Skin epidermis (tissue), 12 donors: ENCODE results near the gene ZG16.
"Not testable (repeated sequence)": the region's sequence is repeated elsewhere in the genome, so short reads cannot be mapped to it uniquely, and the experiment has no call there.

Experiments
- H3K27ac ChIP-seq, 21 experiments: fragments of 200-600 bp; sonication (generic) in 11 of 21; one replicate each; pipeline ENCODE4 v1.5.0; 2020; ENCODE audit warnings: mild to moderate bottlenecking in 3 of 21, inconsistent platforms in 2 of 21, moderate library complexity in 2 of 21
- H3K4me3 ChIP-seq, 7 experiments: fragments of 200-600 bp; sonication (generic) in 2 of 7; one replicate each; pipeline ENCODE4 v1.5.0; 2020; ENCODE audit warnings: inconsistent platforms in 2 of 7, mild to moderate bottlenecking in 2 of 7, moderate library complexity in 1 of 7

Gene ZG16

DNA sequence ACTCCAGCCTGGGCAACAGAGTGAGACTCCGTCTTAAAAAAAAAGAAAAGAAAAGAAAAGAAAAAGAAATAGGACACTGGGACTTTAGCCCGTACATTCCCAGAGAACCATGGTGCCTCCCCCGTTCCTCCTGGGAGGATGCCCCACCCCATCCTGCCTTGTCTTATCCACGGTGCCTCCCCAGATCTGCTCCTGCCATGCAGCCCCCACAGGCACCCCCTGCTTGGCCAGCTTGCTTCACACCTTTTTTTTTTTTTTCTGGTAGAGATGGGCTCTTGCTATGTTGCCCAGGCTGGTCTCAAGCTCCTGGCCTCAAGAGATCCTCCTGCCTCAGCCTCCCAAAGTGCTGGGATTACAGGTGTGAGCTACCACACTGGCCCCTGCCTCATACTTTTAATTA is 31.5 kb upstream of the ZG16 start:
- Histone ChIP-seq H3K4me3 (peak overlapping the region in 1 of 7 experiments; percentile 39), H3K27ac (peak overlapping the region in 15 of 21 experiments; percentile 13 to 95 (median 73))

DNA sequence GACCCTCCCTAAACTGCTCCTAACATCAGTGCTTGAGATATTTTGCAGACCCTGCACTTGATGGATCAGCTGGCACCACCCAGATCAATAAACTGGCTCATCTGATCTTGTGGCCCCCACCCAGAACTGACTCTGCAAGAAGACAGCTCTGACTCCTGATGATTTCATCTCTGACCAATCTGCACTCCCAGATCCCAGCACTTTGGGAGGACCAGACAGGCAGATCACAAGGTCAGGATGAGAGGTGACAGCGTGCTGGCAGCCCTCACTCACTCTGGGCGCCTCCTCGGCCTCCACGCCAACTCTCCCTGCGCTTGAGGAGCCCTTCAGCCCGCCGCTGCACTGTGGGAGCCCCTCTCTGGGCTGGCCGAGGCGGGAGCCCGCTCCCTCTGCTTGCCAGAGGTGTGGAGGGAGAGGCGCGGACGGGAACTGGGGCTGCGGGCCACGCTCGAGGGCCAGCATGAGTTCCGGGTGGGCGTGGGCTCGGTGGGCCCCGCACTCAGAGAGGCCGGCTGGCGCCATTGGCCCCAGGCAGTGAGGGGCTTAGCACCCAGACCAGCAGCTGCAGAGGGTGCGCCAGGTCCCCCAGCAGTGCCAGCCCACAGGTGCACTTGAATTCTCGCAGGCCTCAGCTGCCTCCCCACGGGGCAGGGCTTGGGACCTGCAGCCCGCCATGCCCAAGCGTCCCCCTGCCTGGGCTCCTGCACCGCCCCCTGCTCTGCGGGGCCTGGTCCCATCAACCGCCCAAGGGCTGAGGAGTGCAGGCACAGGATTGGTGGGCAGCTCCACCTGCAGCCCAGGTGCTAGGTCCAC is 29.9 kb upstream of the ZG16 start:
- Histone ChIP-seq H3K27ac (peak overlapping the region in 1 of 21 experiments; percentile 3), H3K4me3 (no peak overlapping the region)

DNA sequence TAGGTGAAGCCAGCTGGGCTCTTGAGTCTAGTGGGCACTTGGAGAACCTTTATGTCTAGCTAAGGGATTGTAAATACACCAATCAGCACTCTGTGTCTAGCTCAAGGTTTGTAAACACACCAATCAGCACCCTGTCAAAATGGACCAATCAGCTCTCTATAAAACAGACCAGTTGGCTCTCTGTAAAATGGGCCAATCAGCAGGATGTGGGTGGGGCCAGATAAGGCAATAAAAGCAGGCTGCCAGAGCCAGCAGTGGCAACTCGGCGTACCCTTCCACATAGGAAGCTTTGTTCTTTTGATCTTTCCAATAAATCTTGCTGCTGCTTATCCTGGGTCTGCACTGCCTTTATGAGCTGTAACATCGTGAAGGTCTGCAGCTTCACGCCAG is 29.3 kb upstream of the ZG16 start:
- not testable (repeated sequence) for H3K27ac ChIP-seq

DNA sequence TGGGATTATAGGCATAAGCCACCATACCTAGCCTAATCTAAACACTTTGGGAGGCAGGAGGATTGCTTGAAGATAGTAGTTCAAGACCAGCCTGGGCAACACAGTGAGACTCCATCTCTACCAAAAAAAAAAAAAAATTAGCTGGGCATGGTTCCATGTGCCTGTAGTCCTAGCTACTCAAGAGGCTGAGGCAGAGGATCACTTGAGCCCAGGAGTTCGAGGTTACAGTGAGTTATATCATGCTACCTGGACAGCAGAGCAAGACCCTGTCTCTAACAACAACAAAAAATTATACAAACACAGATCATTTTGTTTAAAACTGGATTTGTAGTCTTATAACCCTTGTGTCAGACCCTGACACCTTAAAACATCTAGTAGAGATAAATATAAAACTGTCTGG is 24.5 kb upstream of the ZG16 start:
- Histone ChIP-seq H3K4me3 (no peak overlapping the region), H3K27ac (no peak overlapping the region)

More for the DNA sequence above, 29.3 kb upstream of the ZG16 start:
- not testable (repeated sequence) for H3K4me3 ChIP-seq

DNA sequence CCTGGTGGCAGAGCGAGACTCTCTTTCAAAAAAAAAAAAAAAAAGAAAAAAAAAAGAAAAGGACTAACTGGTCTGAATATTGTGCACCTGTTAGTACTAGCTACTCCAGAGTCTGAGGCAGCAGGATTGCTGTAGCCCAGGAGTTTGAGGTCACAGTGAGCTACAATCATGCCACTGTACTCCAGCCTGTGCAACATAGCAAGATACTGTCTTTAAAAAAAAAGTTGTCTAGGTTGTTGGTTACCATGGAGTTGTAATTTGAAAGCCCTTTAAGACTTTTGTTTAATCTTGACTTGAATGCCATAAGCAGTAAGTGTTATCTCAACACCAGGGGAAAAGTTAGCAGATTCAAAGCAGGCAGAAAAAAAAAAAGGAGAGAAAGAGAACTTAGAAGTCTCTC is 21.4 kb upstream of the ZG16 start:
- H3K27ac ChIP-seq = no peak overlapping the region
- H3K4me3 ChIP-seq = no peak overlapping the region

DNA sequence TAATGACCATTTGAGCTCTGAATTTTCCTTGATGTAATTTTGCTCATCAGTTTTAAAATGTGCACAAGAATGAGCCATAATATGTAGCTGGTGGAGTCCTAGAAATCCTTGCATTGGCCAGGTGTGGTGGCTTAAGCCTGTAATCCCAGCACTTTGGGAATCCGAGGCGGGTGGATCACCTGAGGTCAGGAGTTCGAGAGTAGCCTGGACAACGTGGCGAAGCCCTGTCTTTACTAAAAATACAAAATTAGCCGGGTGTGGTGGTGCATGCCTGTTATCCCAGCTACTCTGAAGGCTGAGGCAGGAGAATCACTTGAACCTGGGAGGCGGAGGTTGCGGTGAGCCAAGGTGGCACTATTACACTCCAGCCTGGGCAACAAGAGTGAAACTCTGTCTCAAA is 21.0 kb upstream of the ZG16 start:
- H3K4me3 ChIP-seq, H3K27ac ChIP-seq: not testable (repeated sequence)

DNA sequence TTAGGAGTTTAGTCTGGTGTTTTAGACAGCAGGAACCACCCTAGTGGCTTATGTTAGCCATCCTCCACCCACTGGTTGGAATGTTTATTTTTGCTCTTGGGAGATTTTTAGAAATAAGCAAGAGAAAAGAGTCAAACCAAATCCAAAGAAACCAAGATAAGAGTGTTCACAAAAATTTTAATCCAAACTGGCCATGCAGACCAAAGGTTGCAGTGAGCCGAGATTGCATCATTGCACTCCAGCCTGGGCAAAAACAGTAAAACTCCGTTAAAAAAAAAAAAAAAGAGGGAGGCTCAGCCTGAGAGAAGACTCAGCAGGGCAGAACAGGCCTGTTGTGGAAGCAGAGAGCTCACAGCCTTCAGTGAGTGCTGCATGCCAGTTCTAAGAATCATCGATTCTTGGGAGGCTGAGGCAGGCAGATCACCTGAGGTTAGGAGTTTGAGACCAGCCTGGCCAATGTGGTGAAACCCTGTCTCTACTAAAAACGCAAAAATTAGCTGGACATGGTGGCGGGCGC is 20.0 kb upstream of the ZG16 start:
- Histone ChIP-seq H3K27ac (no peak overlapping the region), H3K4me3 (no peak overlapping the region)

DNA sequence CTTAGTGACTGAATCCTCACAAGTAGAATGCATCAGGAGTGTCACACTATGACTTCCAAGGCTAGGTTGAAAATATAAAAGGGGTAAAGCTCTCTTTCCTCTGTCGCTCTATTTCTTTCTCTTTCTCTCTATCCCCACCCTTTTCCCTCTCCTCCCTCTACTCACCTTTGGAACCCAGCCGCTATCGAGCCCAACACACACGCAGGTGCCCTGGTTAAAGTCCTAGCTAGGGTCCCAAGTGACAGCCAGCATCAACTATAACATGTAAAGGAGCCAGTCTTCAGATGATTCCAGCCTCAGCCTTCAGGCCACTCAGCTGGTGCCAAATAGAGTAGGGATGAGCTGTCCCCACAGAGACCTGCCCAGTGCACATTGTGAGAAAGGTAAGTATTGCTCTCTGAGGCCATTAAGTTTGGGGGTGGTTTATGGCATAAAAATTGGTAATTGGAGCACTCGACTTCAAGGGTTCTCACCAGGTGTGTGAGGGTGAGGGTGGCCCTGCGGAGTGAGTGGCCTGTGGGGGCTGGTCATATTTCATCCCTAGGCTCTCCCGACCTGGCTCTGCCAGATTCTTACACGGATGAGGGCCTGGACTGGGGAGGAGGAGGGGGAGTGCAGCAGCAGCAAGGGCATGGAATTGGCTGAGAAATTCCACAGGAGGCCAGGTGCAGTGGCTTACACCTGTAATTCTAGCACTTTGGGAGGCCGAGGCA is 17.3 kb upstream of the ZG16 start:
- no peak overlapping the region for H3K27ac ChIP-seq
- H3K4me3 ChIP-seq = no peak overlapping the region

DNA sequence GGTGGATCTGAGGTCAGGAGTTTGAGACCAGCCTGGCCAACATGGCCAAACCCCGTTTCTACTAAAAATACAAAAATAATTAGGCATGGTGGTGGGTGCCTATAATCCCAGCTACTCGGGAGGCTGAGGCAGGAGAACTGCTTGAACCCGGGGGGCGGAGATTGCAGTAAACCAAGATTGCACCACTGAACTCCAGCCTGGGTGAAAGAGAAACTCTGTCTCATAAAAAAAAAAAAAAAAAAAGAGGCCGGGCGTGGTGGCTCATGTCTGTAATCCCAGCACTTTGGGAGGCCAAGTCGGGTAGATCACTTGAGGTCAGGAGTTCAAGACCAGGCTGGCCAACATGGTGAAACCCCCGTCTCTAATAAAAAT is 16.8 kb upstream of the ZG16 start:
- H3K4me3 ChIP-seq, H3K27ac ChIP-seq: not testable (repeated sequence)

DNA sequence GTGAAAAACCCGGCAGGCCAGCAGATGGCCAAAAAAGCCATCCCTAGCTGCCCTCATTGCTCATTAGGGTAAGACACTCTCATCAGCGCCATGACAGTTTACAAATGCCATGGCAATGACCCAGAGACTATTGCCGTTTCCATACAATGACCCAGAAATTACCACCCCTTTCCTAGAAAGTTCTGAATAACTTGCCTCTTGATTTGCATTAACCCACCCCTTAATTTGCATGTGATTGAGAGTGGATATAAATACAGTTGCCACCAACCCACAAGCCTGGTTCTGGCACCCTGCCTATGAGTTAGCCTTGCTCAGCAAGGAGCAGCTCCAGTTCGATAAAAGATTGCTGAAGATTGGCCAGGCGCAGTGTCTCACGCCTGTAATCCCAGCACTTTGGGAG is 16.2 kb upstream of the ZG16 start:
- Histone ChIP-seq H3K4me3 (no peak overlapping the region), H3K27ac (no peak overlapping the region)

DNA sequence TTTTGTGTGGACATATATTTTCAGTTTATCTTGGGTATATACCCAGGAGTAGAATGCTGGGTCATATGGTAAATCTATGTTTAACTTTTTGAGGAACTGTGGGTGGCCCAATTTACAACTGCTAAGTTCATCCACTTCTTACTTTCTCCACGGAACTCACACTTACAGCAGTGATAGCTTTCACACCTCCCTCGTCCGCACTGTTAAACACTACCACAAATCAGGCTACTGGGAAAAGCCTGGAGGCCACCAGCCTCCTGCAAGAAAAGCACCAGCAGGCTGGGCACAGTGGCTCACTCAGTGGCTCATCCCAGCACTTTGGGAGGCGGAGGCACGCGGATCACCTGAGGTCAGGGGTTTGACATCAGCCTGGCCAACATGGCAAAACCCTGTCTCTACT is 14.7 kb upstream of the ZG16 start:
- no peak overlapping the region for H3K27ac ChIP-seq
- H3K4me3 ChIP-seq = no peak overlapping the region

DNA sequence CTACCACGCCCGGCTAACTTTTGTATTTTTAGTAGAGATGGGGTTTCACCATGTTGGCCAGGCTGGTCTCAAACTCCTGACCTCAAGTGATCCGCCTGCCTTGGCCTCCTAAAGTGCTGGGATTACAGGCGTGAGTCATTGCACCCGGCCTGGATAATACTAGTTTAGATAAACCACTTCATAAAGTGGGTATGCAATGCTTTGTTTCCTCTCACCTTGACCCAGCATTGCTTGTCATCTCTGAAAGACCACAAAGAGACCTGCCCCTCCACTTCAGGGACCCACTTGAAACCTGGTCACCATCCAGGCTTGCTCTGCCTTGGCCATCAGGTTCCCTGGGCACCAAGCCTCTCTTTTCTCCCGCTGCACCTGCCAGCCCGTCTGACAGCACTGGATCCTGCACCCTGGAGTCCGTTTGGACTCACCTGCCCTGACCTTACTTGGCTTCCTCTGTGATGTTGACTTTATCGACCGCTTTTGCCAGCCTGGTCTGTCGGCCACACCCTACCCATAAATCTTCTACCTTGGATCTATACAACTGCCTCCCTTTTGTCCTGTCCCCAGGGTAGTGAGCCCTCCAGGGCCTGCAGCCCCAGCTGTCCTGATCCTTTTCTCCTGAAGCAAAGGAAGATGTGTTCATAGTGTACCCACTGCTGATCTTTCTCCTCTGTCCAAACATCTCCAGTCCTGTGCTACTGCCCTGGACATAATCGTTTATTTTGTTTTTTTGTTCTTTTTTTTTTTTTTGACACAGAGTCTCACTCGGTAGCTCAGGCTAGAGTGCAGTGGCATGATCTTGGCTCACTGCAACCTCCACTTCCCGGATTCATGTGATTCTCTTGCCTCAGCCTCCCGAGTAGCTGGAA is 12.7 kb upstream of the ZG16 start:
- Histone ChIP-seq H3K4me3 (no peak overlapping the region), H3K27ac (no peak overlapping the region)

DNA sequence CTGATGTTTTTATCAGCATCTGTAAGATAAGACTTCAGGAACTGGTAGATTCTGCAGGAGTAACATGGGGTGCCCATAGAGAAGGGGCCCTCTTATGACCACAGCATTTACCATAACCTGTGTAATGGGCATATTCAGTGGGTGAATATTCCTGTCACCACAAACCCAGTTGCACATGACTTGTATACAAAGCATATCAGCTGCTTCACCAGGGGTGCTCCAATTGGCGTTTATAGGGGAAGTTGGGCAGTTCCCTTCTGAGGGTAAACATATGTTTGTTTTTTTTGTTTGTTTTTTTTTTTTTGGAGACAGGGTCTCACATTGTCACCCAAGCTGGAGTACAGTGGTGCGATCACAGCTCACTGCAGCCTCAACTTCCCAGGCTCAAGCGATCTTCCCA is 11.5 kb upstream of the ZG16 start:
- no peak overlapping the region for H3K27ac ChIP-seq
- no peak overlapping the region for H3K4me3 ChIP-seq

DNA sequence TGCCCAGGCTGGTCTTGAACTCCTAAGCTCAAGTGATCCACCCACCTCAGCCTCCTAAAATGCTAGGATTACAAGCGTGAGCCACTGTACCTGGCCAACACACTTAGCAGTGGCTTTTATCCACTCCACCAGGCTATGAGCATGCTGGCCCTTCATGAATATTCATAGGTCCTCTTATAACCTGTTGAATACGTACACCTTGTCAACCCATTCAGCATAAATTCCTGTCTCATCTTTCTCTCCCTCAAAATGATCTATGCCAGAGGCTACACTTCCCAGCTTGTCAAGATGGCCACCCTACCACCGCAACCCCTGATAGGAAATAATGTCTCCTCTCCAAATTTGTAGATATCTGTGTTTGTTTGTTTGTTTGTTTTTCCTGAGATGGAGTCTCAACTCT is 11.0 kb upstream of the ZG16 start:
- no peak overlapping the region for H3K4me3 ChIP-seq

DNA sequence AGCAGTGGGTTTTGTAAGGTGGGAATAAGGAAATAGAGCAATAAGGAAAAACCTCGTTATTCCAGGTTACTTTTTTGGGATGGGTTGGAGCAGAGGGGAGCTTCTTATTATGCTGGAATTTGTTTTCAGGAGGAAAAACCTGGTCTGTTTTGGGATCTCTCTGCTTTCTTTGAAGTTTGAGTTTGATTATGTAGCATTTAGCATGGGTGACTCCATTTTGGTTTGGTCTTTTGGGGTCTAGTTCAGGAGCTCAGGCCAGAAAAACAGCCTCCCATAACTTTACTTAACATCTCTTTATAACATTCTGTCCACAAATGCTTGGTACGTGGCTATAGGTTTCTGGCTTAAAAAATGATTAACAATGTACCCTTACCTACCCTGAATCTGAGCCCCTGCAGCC is 8.5 kb upstream of the ZG16 start:
- Histone ChIP-seq H3K27ac (no peak overlapping the region), H3K4me3 (no peak overlapping the region)

More for the DNA sequence above, 11.0 kb upstream of the ZG16 start:
- no peak overlapping the region for H3K27ac ChIP-seq

DNA sequence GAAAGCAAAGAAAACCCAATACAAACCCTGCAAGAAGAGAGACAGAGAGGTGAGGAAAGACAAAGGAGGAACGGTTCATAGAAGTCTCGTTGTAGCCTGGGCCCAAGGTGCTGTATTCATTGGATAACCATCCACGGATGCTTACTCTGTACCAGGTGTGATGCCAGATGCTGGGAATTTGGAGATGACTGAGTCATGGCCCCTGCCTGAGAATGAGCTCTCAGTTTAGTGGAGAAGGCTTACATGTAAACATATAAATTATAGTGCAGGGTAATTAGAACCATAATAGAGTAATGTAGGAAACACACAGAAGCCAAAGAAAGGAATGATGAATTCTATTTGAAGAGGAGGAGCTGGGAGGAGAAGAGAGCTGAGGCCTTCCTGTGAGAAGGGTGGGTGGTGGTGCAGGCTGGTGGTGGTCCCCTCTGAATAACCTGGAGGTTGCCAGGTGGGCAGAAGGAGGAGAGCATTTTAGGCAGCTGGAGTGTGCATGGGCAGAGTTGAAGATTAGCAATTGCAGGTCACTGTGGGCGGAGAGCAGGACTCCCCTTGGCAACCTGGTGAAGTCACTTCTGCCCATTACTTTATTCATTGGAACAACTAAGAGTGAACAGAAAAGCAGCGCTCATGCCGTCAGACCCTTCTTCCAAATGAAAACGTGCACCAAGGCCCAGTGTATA is 7.7 kb upstream of the ZG16 start:
- Histone ChIP-seq H3K27ac (no peak overlapping the region), H3K4me3 (no peak overlapping the region)

DNA sequence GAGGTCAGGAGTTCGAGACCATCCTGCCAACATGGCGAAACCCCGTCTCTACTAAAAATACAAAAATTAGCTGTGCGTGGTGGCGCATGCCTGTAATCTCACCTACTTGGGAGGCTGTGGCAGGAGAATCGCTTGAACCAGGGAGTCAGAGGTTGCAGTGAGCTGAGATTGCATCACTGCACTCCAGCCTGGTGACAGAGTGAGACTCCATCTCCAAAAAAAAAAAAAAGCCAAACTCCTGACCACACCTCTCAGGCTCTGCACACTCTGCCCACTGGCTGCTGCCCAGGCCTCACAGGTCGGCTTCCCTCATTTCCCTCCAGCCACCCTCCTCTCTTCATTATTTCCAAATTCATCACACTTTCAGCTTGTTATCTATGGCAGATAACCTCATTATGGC is 5.7 kb upstream of the ZG16 start:
- H3K27ac ChIP-seq, H3K4me3 ChIP-seq: not testable (repeated sequence)

DNA sequence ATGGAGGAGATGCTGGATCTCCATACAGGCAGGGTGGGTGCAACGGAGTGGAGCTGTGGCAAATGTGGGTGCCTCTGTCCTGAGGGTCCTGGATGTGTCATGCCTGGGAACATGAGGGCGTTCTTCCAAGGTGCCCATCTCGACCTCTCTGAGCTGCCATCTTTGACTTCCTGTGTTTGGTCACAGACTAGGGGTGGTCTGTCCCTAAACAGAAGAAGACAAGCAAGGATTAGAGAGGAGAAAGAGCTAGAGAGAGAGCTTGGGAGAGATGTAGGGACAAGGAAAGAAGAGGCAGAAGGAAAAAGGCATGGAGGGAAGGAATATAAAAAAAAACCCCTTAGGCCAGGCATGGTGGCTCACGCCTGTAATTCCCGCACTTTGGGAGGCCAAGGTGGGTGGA is 3.3 kb upstream of the ZG16 start:
- H3K4me3 ChIP-seq = no peak overlapping the region
- H3K27ac ChIP-seq = no peak overlapping the region

DNA sequence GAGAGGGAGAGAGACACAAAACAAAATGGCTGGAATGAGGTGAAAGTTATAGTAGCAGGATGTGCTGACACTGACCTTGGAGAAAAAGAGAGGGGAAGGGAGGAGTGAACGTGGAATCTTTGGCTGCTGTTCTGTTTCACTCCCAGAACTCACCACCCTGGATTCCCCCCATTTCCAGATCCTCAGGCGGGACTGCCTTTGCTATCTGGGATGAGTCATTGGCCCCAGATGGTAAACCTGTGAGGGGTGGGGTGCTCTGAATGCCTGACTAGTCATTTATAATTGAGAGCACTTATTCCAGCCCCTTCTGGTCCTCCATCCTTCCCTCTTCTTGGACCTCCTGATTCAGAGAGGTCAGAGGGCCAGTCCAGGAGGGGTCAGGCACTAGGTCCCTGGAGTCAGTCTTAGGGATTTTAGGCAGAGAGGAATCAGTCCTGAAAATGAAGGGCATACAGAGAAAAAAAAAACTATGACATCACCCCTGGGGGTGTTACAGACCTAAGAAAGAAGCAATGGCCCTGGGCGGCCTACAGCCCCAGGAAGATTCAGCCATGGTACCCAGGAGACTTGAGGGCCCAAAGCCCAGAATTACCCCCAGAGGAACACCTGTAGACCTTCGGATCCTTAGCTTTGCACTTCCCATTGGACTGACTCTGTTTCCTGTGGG is 2.2 kb upstream of the ZG16 start:
- no peak overlapping the region for H3K4me3 ChIP-seq
- no peak overlapping the region for H3K27ac ChIP-seq
